Activated CD8-positive, alpha-beta memory T cell treated with anti-CD3 and anti-CD28 coated beads, Interleukin-2, amount 50 U/mL, for 4 hours (primary cell): ENCODE results near the gene SLC24A3.

Experiments used
- DNase-seq: peaks from one replicate; pipeline ENCODE4 v3.0.0-alpha.2; 2020

Gene SLC24A3

GRCh38 chr20:19310541-19310940 lies 98.1 kb downstream of the SLC24A3 start:
- DNase-seq: no peak

DNA sequence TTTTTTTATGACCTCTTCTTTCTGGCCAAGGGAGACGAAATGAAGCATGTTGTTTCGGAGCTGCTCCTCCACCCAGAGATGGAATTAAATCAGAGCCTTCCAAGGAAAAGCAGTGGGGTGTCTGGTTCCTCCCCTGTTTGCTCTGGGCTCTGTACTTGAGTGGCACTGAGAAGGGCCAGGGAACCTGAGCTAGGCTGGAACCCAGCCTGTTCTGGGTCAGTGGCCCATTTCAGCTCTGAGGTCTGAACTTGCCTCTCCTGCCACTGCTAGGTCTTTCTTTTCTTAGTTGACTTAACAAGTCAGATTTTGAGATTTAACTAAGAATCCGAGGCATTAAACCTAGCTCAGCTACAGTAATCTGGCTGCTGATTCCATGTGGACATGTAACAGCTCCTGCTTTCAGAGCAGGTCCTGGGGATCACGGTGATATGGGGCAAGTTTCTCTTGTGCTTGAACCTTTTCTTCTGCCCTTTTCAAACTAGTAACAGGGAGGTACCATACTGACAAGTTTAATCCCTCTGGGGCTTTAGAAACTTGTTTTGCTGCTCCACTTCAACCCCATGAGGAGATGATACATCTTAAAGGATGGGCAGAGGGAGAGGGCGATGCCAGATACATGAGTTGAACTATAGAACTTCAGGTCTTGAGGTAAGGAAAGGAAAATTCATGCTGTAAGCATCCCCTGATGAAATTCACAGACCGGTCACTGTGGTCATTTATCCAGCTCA lies 101.1 kb downstream of the SLC24A3 start:
- DNase-seq: no peak

GRCh38 chr20:19314621-19315020 lies 102.2 kb downstream of the SLC24A3 start:
- DNase-seq: no peak

- no peak for DNase-seq
Observed at GRCh38 chr20:19317237-19318069, 105.0 kb downstream of the SLC24A3 start.

- no peak for DNase-seq
Observed at GRCh38 chr20:19318610-19319009, 106.2 kb downstream of the SLC24A3 start.

DNA sequence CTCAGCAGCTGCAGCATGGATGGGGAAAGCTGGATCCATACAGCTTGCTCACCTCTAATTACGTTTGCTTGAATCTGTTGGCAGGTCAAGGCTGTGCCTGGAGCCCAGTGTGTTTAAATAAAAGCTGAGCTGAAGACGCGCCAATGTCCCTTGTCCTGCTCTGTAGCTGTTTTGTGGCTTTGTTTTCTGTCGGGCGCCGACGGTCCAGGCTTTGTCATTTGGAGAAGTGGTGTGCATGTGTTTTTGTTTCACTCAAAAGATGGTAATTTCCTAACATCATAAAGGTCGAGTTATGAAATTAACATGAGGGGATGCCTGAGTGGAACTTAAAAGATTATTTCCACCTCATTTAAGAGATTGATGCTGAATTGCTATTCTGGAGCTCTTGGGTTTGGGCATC lies 107.6 kb downstream of the SLC24A3 start:
- DNase-seq: no peak

DNA sequence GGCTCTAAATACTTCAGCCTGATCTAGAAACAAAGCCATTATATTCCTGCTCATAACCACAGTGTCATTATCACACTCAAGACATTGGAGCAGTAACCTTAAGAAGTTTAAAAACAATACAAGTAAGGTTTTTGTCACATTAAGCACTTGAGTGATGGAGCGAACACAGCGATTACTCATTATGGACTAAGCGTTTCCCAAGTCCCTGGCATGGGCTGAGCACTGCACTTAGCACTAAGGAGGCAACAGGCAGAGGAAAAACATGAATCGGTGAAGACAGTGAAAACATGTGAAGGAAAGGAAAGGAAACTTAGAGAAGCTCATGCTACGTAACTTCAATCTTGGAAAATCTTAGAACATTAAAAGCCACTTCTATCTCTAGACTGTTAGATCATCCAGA lies 108.7 kb downstream of the SLC24A3 start:
- no peak for DNase-seq

DNA sequence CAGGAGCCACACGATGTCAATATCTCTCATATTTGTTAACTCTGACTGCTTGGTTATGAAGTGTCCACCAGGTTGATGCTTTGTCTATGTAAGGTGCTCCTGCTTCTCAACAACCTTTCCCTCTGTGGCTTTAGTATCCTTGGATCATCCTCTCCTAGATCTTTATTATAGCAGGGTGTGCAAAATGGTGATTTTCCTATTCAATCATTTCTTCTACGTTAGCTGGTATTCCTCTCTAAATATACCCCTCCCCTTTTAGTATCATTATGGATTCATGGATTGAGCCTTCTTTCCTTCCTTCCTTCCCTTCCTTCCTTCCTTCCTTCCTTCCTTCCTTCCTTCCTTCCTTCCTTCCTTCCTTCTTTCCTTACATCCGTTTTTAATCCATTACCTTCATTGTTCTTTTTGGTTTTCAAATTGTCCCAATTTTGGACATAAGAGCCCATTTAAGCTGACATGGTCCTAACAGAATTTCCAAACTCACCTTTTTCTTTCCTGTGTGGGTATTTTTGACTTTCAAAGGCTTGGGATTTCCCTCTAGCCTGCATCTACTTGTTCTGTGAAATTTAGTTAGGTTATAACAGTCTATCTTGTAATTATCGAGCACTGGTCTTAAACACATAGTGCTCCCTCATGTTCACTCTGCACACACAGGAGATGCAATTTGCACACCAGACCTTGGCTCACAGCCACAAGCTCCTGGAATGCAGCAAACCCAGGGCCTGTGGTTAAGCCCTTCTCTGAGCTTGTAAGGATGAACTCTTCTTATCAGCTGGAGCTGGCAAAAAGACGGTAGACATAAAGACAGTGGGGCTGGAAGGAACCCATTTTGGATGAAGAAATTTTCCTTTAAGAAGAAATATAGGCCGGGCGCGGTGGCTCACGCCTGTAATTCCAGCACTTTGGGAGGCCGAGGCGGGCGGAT lies 109.9 kb downstream of the SLC24A3 start:
- DNase-seq: no peak

DNA sequence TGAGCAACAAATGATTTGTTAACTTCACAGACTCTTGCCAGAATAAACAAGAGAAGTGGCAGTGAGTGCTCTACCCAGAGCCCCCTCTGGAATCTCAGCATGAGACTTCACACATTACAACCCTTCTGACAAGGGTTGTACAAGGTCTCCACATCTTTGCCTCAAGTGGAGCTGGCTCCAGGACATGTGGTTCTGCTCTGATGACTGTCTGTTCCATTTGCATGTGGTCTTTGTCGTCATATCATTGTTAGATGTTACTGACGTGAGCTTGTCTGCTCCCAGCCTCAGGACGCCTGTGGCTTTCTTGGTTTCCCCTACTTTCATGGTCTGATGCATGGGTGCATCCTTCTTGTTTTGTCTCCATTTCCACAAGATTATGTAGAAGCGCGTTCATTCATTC lies 115.0 kb downstream of the SLC24A3 start:
- no peak for DNase-seq

DNA sequence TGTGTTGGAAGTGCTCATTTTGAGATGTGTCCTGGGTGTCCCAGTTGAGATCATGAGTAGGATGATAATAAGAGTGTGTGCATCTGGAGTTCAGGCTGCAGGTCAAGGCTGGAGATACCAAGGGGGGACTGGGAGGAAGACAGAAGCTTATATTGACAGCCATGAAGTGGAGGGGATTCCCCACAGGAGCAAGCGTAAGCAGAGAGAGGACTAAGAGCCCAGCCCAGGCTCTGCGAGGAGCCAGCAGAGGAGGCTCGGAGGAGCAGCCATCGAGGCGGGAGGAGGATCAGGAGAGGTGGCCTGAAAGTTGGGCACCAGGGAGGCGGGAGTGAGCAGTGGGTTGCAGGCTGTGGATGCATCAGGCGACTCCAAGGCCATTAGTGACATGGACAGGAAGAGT lies 116.2 kb downstream of the SLC24A3 start:
- no peak for DNase-seq

DNA sequence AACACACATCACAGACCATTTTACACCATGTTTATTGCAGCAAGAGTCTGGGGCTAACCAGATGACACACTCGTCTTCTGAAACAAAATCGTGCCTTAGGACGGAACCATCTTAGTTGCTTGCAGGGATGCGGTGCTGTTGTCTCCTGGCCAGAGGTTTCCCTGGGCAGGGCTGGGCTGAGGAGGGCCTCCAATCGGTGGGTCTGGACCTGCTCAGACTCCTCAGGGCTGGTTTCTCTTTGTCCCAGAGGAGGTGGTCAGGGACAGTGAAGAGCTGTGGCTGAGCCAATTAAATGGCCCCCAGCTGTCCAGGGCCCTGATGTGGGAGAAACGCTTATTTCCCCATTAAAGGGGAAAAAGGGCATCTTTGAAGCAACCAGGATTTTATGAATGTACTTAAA lies 117.6 kb downstream of the SLC24A3 start:
- no peak for DNase-seq

- no peak for DNase-seq
Observed at GRCh38 chr20:19330731-19331130, 118.3 kb downstream of the SLC24A3 start.

DNA sequence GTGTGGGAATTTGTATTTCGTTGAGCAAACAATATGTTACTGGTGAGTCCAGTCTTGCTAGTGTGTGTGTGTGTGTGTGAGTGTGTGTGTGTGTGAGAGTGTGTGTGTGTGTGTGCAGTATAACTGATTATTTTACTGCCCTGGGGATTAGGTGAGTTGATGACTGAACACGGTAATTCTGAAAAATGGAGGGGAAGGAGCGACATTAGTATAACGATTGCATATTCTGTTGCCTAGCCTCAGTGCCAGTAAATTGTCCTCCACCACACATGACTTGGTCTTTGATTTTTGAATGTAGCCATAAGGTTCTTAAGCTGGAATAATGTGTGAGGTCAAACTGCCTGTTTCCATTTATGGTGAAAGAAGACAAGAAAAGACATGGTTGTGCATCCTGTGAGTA lies 121.1 kb downstream of the SLC24A3 start:
- no peak for DNase-seq

- no peak for DNase-seq
Observed at GRCh38 chr20:19335341-19335740, 122.9 kb downstream of the SLC24A3 start.

GRCh38 chr20:19335916-19336315 lies 123.5 kb downstream of the SLC24A3 start:
- DNase-seq: no peak

DNA sequence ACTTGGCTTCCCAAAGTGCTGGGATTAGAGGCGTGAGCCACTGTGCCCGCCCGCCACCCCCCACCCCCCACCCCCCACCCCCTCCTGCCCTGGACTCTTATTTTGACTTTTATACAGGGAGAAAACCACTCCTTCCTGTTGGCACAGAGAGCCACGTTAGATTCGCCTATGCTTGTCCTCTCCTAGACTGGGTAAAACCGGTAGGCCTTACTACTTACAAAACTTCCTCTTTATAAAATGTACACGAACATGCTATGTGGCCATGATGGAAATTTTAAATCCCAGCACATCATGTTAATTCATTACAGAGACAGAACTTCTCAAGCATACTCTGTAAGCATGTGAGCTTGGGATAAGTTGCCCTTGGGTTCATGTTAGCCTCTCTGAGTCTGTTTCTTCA lies 124.2 kb downstream of the SLC24A3 start:
- no peak for DNase-seq

- no peak for DNase-seq
Observed at GRCh38 chr20:19338380-19338779, 125.9 kb downstream of the SLC24A3 start.

GRCh38 chr20:19338960-19339359 lies 126.5 kb downstream of the SLC24A3 start:
- DNase-seq: no peak

- DNase-seq: no peak
Observed at GRCh38 chr20:19341348-19342053, 129.1 kb downstream of the SLC24A3 start.

- DNase-seq: no peak
Observed at GRCh38 chr20:19344341-19344740, 131.9 kb downstream of the SLC24A3 start.

GRCh38 chr20:19347943-19348456 lies 135.6 kb downstream of the SLC24A3 start:
- no peak for DNase-seq

DNA sequence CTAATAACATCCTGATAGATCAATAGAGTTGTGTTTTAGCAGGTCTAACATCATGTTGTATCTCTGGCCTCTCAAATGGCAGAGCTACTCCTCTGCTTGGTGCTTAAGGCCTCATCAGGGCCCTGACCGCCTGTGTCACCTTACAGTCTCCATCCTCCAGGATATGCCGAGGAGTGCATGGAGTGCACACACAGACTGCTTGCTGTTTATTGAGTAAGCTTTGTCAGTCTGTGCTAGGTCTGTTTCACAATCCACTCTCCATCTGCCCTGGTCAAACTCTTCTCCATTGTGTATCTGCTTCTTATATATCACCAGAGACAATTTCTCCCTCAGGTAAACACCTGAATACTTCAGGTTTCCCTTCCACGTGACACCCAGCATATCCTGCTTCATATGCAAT lies 136.1 kb downstream of the SLC24A3 start:
- no peak for DNase-seq
